ENCODE data around the gene WFDC10B. TPM values are rescaled to one million over a fixed set of nuclear protein-coding genes. Genes with fewer than 3 reads are reported as not detected.

The WFDC10B gene
- total and polyA plus RNA-seq, 9 of the 15 experiments (the other 6 are each of a cell fraction or from before 2014, with no cell fraction given), result not detected

GRCh38 chr20:45745015-45745414 is 40.2 kb upstream of the WFDC10B start:
- no peak overlapping the region for H3K4me2 ChIP-seq (ENCODE audit: insufficient read depth, low read length)
- in situ Hi-C loops (cut with MboI), result no loop called here
- POLR2A ChIA-PET, result no interaction called here
- no peak for FAIRE-seq
- H3K27ac ChIP-seq (ENCODE audit: extremely low read depth, low read depth, low read length), result no peak overlapping the region
- no peaks in the 10 kb centered on the region for H3K36me3 ChIP-seq (ENCODE audit: control insufficient read depth, insufficient read depth, low read length)
- H3K27me3 ChIP-seq (ENCODE audit: control insufficient read depth in 2 of 2, insufficient read depth in 2 of 2, low read length in 2 of 2), result peaks cover 0 to 5% of the 10 kb centered on the region in 2 experiments; a peak in 3 of 5 replicates
- H3K9ac ChIP-seq (ENCODE audit: insufficient read depth in 1 of 2, low read depth in 2 of 2, low read length in 2 of 2), result no peak overlapping the region
- H3K4me3 ChIP-seq, result no peak overlapping the region
- no peaks in the 10 kb centered on the region for H3K4me1 ChIP-seq (replicated peaks in 1 of 2; ENCODE audit: control insufficient read depth in 2 of 2, insufficient read depth in 2 of 2, low read length in 2 of 2)
- intact Hi-C loops (cut with micrococcal nuclease), result no loop called here
- H2AFZ ChIP-seq (ENCODE audit: low read depth, low read length), result no peak overlapping the region
- TF ChIP-seq AFF1 (IDR thresholded peaks at IDR 0.05; ENCODE audit: low read depth in 1 of 2, partially characterized antibody in 2 of 2) (no peak), ZNF316 (IDR thresholded peaks at IDR 0.05) (peak; percentile 33; the same call in 1 of the 2 replicates)
- DNase-seq (ENCODE audit: extremely low read depth in 1 of 4, low spot score in 3 of 4), result no peak
- no TSS peak for BruUV-seq (replicated peaks)
- no peaks in the 10 kb centered on the region for H3K9me3 ChIP-seq (replicated peaks; ENCODE audit: control insufficient read depth, insufficient read depth, low read depth, low read length)
- ATAC-seq, result no peak
- H4K20me1 ChIP-seq (replicated peaks; ENCODE audit: control insufficient read depth, insufficient read depth, low read length), result no peaks in the 10 kb centered on the region
- H3K79me2 ChIP-seq (ENCODE audit: control insufficient read depth, insufficient read depth, low read length), result no peaks in the 10 kb centered on the region
- H3K9me1 ChIP-seq (ENCODE audit: control insufficient read depth, insufficient read depth, low read length), result no peaks in the 10 kb centered on the region
- CTCF ChIA-PET (ENCODE audit: low intra/inter-chr PET ratio), result no interaction called here

All from K562 (cell line).